Measurements from ENCODE around the gene FAM228B.
A peak's percentile ranks its signal among the peaks of the same experiment; 100 is the strongest.
"Not testable (repeated sequence)": the region's sequence is repeated elsewhere in the genome, so short reads cannot be mapped to it uniquely, and the experiment has no call there.

FAM228B gene

GRCh38 chr2:24123195-24123921, at the start of gene FAM228B, which contains the start of gene PFN4:
Gene FAM228B, plus strand, starts transcription at chr2:24123469. Its CDS starts 893 bp downstream, at chr2:24124362.
Gene PFN4, minus strand, starts transcription at chr2:24123334. Its CDS starts 799 bp downstream, at chr2:24122535.
- peak; percentile 6 to 44 (median 10) for DNase-seq

- DNase-seq: no peak
Observed at GRCh38 chr2:24073816-24074215, 49.5 kb upstream of the FAM228B start.

GRCh38 chr2:24075259-24075658, 48.0 kb upstream of the FAM228B start:
- no peak for DNase-seq

- DNase-seq: peak; percentile 92 to 99 (median 97)
Observed at GRCh38 chr2:24075915-24076848, 47.1 kb upstream of the FAM228B start, which contains the start of gene SF3B6. Gene SF3B6, minus strand, starts transcription at chr2:24076326. Its CDS starts 97 bp downstream, at chr2:24076229.

GRCh38 chr2:24076849-24077534, 46.3 kb upstream of the FAM228B start:
- DNase-seq: peak in 1 of 4 experiments; percentile 46

- no peak for DNase-seq
Observed at GRCh38 chr2:24077535-24077877, 45.8 kb upstream of the FAM228B start.

GRCh38 chr2:24077879-24078278, 45.4 kb upstream of the FAM228B start:
- no peak for DNase-seq

GRCh38 chr2:24080701-24081100, 42.6 kb upstream of the FAM228B start:
- no peak for DNase-seq

- DNase-seq: no peak
Observed at GRCh38 chr2:24082787-24083566, 40.3 kb upstream of the FAM228B start.

- peak in 1 of 4 experiments; percentile 19 for DNase-seq
Observed at GRCh38 chr2:24083567-24084385, 39.5 kb upstream of the FAM228B start.

- DNase-seq: peak; percentile 47 to 80 (median 68)
Observed at GRCh38 chr2:24084386-24085199, 38.7 kb upstream of the FAM228B start, which contains the start of gene TP53I3. Gene TP53I3, minus strand, starts transcription at chr2:24084834. Its CDS starts 508 bp downstream, at chr2:24084326.

- no peak for DNase-seq
Observed at GRCh38 chr2:24085200-24085489, 38.1 kb upstream of the FAM228B start.

- no peak for DNase-seq
Observed at GRCh38 chr2:24086241-24086640, 37.0 kb upstream of the FAM228B start.

- no peak for DNase-seq
Observed at GRCh38 chr2:24087032-24087431, 36.2 kb upstream of the FAM228B start.

- no peak for DNase-seq
Observed at GRCh38 chr2:24088821-24089359, 34.4 kb upstream of the FAM228B start.

- not testable (repeated sequence) for DNase-seq
Observed at GRCh38 chr2:24093270-24093669, 30.0 kb upstream of the FAM228B start.

- not testable (repeated sequence) for DNase-seq
Observed at GRCh38 chr2:24095171-24095677, 28.0 kb upstream of the FAM228B start.

- not testable (repeated sequence) for DNase-seq
Observed at GRCh38 chr2:24100732-24101131, 22.5 kb upstream of the FAM228B start.

- DNase-seq: no peak
Observed at GRCh38 chr2:24101992-24102391, 21.3 kb upstream of the FAM228B start.

GRCh38 chr2:24102677-24103076, 20.6 kb upstream of the FAM228B start:
- DNase-seq: no peak

All from activated naive CD4-positive, alpha-beta T cell (primary cell).